Measurements from ENCODE around the gene SUPT5H.

SUPT5H gene

GRCh38 chr19:39445196-39446111 is at the start of gene SUPT5H:
Gene SUPT5H, plus strand, starts transcription at chr19:39445582. Its CDS starts 309 bp downstream, at chr19:39445891.
- DNase-seq = peak; percentile 98

DNA sequence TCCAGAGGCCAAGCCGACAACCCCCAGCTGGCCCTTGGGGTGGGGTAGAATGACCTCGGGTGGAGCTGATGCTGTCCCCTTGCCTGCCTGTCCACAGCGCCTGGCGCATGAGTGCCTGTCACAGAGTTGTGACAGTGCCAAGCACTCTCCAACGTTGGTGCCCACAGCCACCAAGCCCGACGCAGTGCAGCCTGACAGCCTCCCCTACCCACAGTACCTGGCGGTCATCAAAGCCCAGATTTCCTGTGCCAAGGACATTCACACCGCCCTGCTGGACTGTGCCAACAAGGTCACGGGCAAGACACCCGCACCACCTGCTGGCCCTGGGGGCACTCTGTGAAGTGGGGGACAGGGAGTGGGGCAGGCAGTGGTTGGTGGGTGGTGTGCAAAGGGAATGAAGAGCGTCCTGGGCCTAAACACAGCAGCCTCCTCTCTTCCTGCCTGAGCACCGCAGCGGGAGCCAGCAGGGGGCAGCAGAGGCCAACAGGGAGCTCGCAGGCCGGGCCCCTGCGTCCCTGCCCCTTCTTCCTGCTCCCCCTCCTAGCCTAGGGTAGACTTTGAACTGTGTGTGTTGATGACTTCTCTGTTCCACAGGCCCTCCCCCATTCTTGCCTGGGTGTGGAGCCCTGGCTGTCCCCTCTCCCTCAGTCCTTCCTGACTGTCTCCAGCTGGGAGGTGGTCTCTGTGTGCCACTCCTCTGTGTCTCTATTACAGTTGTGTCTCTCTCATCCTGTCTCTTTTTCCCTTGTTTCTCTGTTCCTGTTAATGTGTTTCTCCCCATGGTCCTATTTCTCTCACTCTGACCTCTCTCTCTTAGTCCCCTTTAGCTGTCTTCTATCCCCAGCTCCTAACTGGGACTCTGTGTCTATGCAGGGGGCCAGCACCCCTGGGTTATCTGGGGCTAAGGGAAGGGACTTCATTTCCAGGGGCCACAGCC is 47.8 kb upstream of the SUPT5H start:
- DNase-seq = peak; percentile 90

DNA sequence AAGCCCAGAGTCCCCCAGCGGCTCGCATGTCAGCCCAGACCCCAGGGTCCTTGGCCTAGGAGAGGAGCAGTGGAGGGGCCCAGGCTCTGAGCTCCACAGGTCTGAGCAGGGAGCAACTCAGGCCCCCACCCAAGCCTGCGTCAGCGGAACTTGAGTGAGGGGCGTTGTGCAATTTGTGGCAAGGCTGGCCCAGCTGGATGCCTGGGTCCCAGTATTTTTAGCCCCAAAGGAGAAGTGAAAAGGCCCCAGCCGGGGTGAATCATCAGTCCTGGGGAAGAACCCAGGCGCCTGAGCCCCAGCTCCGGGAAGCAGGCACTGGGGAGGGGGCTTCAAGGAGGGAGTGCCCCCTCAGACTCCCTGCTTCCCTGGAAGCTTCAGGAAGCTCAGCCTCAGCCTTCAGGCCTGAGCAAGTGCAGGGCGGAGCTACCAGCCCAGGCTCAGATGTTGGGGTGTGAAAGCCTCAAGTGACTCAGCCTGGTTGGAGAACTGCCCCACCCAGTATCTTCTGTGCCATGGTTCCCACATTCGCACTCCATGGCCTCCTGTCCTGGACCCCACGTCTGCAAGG is 47.0 kb upstream of the SUPT5H start:
- DNase-seq = peak; percentile 89

DNA sequence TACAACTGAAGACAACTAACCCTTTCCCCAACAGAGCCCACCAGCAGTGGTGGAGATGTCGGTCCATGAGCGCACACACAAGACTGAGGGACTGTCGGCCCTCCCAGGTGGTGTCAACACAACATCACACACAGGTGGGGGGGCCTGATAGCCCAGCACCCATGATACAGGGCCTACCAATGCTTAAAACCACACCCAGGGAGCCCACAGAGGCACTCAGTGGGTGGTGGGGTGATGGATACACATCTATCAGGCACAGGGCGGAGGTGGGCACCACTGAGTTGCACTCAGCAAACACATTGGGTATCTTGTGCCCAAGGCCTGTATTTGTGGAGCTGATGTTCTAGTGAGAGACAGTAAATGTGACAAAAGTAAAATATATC is 45.7 kb upstream of the SUPT5H start:
- DNase-seq = no peak

DNA sequence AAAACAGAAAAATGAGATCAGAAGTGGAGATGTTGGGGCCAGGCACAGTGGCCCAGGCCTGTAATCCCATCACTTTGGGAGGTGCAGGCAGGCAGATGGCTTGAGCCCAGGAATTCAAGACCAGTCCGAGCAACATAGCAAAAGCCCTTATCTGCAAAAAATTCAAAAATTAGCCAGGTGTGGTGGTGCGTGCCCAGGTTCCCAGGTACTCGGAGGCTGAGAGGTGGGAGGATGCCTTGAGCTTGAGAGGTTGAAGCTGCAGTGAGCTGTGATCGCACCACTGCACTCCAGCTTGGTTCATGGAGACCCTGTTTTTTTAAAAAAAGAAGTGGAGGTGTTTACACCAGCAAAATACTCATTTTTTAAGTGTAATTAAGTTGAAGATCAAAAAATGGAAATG is 45.3 kb upstream of the SUPT5H start:
- no peak for DNase-seq

GRCh38 chr19:39401070-39401548 is 44.3 kb upstream of the SUPT5H start:
- no peak for DNase-seq

DNA sequence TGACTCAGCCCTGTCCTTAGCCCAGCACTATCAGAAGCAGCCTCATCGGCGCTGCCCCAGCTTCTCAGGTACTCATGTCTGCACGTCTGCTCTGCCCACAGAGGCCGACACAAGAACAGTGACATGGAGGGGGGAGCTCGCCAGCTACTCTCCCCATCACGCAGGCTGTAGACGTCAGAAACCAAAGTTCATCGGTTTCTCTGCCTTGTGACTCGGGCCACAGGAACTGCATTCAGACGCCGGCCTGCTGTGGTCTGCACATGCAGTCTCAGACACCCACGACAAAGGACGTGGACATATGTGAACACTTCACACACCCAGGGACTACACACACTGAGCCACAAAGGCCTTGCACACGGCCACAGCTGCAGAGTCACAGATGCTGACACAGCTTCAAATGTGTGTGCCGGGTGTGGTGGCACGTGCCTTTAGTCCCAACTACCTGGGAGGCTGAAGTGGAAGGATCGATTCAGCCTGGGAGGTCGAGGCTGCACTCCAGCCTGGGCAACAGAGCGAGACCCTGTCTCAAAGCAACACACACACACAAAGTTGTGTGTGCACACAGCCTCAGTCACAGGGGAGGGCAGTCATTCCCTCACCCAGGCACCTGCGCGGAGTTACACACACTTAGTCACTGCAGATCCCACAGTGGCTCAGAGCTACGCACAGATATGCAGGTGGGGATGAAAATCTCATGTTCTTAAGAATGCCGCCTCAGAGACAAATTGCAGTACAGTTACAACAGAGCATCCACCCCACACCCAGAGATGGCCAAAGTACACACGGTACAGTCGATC is 43.6 kb upstream of the SUPT5H start:
- peak; percentile 76 for DNase-seq

DNA sequence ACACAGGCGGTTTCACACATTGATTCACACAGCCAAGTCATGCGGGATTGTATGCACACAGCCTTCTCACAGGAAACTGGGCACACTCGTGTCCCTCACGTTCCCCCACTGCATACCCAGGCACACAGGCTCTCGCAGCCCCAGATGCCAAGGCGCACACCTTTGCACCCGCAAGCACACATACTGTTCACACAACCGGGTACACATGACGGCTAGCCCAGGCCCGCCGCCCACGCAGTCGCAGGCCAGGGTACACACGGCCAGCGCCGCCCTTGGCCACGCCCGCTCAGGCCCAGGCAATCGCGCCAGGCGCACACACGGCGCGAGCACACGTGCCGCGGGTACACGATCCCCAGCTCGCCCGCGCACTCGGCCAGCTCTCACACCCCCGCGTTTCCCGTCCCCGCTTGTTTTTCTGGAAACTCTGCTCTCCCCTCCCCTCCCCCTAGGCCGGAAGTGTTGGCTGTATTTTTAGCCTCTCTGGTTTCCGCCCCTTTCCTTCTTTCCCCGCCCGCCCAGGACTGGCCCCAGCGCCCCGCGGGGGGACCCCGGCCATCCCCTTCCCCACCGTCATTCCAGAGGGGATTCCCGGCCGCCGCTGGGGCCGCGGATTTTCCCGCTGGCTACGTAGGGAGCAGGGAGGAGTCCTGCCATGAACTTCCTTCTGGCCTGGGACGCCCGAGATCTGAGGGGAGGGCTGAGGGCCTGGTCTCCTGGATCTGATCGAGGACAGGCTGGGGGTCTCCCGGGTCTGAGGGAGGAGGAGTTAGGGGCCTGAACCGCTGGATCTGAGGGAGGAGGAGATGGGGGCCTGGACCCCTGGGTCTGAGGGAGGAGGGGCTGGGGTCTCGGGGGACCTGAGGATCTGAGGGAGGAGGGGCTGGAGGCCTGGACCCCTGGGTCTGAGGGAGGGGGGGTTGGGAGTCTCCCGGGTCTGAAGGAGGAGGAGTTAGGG is 42.8 kb upstream of the SUPT5H start:
- peak; percentile 90 for DNase-seq

- peak; percentile 89 for DNase-seq
Observed at GRCh38 chr19:39403331-39404312, 41.8 kb upstream of the SUPT5H start.

DNA sequence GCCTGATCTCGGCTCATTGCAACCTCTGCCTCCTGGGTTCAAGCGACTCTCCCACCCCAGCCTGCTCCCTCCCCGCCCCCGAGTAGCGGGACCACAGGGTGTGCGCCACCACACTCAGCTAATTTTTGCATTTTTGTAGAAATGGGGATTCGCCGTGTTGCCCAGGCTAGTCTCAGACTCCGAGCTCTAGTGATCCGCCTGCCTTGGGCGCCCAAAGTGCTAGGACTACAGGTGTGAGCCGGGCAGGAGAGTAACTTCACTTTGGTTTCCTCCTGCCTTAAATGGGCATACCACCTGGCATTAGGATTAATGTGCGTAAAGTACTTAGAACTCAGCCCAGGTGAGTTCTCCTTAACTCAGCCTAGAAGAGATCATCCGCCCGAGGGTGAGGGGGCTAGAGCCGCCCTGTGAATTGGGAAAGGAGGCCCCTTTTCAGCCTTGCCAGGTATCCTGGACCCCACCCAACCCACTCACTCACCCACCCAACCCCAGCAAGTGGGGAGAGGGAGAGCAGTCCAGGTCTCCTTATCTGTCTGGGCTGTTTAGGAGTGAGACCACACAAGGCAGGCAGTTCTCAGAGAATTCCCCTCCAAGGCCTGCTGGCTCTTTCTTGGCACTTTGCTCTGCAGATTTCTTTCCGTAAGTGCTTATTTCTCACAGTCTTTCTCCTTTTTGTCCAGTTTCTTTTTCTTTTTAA is 40.0 kb upstream of the SUPT5H start:
- no peak for DNase-seq

DNA sequence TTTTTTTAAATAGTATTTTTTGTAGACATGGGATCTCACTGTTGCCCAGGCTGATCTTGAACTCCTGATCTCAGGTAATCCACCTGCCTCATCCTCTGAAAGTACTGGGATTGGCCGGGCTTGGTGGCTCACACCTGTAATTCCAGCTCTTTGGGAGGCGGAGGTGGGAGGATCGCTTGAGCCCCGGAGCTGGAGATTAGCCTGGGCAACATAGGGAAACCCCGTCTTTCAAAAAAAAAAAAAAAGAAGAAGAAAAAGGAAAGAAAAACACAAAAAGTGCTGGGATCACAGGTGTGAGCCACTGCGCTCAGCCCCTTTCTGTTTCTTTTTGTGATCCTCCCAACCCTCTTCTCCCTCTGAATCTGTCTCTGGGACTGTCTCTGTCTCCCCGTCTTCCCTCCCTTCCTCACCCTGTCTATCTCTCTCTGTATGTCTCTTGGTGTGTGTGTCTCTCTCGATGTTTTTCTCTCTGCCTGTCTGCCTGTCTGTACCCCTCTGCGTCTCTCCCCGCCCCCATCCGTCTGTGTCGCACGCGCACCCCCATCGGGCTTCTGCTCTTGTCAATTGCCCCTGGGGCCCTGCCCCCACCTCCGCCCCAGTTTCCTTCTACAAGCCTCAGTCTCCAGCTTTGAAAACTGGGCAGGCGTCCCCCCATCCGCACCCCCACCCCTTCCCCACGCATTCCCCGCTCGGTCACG is 39.3 kb upstream of the SUPT5H start:
- no peak for DNase-seq

- peak; percentile 87 for DNase-seq
Observed at GRCh38 chr19:39406656-39407409, 38.5 kb upstream of the SUPT5H start, which contains the start of gene ZFP36. Gene ZFP36, plus strand, starts transcription at chr19:39406847. Its CDS starts 58 bp downstream, at chr19:39406905.

- DNase-seq = peak; percentile 70
Observed at GRCh38 chr19:39407410-39407659, 38.0 kb upstream of the SUPT5H start.

- no peak for DNase-seq
Observed at GRCh38 chr19:39407660-39408391, 37.6 kb upstream of the SUPT5H start.

- DNase-seq = no peak
Observed at GRCh38 chr19:39408392-39409207, 36.8 kb upstream of the SUPT5H start.
